Stimulated activated CD4-positive, alpha-beta T cell treated with anti-CD3 and anti-CD28 coated beads, Interleukin-1b, Interleukin-23, amount 100 ng/mL, for 24 hours (primary cell): Measurements from ENCODE around the gene STXBP5.

Source experiments
- DNase-seq, 4 experiments: peaks; one replicate each; pipeline ENCODE4 v3.0.0-alpha.2; 2020; ENCODE audit warnings: low read depth in 4 of 4, low spot score in 1 of 4

The STXBP5 gene

DNA sequence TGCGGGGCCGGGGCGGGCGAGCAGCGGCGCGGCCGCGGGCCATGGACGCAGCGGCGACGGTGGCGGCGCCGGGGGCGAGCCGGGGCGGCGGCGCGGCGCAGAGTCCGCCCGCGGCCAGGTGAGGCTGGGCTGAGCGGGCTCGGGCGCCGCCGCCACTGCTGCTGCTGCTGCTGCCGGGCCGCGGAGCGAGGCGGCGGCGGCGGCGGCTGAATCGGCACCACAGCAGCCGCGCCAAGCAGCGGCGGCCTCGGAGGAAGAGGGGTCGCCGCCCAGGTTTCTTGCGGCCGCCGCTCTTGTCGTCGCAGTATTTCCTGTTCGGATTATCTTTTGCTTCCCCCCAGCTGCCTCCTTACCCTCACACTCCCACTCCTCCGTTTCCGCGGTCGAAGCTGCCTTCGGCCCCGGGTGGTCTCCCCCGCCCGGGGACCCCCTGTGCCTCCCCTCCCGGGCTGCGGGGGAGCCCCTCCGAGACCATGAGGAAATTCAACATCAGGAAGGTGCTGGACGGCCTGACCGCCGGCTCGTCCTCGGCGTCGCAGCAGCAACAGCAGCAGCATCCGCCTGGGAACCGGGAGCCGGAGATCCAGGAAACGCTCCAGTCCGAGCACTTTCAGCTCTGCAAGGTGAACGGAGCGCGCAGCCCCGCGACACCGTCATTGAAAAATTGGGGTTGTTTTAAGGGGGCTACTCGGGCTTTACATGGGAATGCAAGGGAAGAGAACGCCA lies at the start of gene STXBP5:
TSS of gene STXBP5 (plus strand) at position 358 of the 726 bp plus-strand sequence. CDS start at position 474, 116 bp downstream.
- DNase-seq: peak in 3 of 4 experiments; percentile 2 to 21 (median 10)

DNA sequence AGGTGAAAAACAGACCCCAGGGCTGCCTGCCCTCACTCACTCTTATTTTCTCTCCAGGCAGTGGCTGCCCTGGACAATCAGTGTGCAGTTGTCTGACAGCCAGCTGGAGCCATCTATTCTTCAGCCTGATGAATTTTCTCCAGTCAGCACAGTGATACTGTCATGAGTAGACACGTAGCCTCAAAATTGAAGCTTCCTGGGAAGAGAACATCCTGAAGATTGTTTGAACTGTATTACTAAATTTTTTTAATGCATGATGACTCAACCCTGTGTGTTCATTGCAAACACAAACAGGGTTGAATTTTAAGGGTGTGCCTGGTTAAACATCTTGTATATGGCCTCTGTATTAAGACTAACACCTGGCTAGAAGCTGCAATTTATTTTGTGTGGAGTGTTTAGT lies 49.8 kb upstream of the STXBP5 start:
- no peak for DNase-seq

DNA sequence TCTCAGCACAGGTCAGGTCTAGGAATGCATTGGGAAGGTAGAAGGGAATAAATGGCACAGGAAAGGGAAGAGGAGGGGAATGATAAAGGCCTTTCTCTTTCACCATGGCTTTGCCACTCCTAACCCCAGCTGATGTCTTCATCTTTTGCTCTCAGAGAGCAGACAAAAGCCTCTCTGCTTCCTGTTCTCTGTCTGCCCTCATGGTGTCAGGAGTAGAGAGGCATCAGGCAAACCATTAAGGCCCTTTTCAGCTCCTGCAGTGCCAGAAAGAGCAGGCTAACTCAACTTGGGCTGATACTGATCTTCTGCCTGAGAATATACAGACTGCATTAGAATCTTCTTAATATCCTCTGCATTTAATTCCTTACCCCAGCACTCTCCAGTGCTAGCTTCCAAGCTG lies 48.0 kb upstream of the STXBP5 start:
- no peak for DNase-seq

DNA sequence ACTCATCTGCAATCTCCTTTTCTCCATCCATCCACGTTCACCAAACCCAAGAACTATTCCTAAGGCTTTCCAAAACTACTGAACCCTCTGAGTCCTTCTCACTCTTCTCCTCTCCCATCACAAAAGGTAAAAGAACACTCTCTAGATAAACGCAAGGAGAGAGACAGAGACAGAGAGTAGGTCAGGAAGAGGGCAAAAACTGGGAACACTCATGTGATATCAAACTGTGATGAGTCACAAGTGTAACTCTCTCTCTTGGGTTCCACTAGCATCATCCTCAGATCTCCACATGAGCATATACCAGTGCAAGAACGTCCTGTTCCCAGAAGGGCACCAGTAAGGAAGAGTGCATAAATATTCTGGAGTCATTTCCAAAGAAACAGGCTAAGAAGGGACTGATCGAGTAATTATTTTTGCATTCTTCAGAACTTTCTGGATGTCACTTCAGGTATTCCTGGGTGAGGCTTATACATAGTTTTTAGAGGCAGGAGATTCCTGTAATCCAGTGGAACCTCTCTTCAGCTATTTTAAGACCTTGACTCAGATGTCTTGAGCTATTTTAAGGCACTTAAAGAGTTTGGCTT lies 47.3 kb upstream of the STXBP5 start:
- DNase-seq: no peak

DNA sequence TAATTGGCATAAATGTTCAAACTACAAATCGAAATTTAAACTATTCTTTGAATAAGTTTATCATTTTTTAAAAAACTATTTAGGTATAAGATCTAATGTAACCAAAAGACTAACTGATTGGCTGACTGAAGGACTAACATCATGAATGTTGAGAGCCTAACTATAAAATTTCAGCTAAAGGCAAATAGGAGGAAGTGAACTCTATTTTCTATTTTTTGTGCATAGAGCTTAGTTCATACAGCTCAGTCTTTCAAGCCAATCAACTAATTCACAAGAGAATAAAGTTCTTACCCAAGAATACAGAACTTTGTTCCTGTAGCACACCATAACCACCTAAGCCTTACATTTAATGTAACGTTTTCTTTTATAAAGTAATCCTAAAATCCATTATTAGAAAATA lies 46.3 kb upstream of the STXBP5 start:
- DNase-seq: no peak

DNA sequence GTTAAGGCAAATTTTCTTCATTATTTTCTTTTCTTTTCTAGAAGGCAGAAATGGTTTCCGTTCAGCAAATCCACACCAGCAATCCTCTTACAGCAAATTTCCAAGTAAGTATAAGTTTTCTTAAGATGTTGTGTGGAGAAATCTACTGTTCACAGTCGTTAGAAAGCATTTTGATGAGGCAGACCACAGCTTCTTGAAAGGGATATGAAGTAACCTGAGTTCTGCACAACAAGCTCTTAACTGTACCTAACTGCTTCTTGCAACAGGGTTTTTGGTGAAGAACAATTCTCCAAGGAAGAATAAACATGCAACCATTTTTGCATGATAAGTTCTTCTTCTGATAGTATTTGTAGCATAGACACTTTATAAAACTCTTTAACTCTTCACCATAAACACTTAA lies 45.3 kb upstream of the STXBP5 start:
- DNase-seq: no peak

DNA sequence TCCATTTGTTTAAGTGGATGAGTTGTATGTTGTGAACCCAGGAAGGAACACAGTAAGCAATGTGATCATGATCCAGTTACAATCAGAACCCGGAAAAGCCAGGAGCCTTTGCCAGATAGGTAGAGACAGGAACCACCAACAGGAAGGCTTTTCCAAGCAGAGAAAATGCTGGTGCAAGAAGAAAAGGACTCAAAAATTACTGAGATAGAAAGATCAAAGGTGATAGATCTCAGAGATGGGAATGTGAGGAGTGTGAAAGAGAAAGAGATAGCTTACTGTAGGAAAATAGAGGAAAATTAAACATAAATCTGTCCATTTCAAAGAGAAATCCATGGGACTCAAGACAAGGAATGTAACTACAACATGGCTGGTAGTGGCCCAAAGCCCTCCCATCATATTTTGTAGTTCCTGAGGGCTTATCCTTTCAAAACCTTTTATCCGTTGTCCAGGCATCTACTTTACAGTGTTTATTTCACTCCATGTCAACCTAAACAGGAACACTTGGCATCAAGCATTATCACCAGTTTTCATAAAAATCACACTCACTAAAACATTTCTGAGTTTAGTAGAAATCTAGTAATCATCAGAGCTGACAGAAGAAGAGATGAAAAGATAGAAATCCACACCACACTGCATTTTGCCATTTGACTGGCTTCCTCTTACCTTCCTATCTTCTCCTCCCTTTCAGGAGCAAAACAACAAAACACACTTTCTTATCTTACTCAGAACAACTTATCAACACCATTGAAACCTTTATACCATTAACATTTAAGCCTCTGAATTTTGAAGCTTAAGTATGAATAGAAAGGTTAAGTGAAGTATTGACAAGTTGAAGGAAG lies 44.5 kb upstream of the STXBP5 start:
- DNase-seq: no peak

DNA sequence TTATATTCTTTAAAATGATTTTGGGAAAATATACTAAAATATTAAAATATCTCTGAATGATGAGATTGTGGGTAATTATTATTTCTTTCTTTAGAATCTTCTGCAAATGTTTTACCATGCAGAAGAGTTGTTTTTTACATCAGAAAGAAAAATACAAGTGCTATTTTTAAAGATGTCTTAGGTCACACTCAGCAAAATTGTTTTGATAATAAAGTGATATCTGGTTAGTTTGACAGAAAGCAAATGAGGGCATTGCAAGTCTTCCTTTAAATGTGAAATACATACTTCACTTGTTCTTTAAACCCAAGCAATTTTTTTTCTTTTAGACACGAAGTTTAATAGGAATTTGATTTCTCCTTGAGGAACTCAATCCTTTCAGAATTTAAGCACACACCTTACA lies 43.6 kb upstream of the STXBP5 start:
- no peak for DNase-seq

DNA sequence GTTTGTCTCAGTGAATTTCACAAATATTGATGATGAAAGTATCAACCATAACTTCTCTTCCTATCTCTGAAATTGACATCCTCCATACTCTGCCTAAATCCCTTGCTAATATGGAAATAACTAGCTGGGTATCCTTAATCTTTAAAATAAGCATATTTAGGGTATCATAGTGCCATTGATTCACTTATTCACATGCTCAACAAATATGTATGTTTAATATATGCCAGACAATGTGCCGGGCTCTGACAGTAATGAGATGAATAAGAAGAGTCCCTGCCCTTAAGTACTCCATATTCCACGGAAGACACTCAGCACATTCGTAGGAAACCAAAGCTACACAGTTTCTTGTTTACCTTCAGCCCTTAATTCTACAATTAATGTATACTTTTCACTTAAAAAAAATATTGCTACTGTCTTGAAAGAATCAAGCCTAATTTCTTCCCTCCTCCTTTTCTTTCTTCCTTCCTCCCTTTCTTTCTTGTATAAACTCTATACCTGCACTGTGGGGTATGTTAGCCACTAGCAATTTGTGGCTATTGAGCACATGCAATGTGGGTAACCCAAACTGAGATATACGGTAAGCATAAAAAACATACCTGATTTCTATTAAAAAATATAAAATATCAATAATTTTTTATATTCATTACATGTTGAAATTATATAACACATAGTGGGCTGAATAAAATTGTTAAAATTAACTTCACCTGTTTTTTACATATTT lies 42.8 kb upstream of the STXBP5 start:
- DNase-seq: no peak

DNA sequence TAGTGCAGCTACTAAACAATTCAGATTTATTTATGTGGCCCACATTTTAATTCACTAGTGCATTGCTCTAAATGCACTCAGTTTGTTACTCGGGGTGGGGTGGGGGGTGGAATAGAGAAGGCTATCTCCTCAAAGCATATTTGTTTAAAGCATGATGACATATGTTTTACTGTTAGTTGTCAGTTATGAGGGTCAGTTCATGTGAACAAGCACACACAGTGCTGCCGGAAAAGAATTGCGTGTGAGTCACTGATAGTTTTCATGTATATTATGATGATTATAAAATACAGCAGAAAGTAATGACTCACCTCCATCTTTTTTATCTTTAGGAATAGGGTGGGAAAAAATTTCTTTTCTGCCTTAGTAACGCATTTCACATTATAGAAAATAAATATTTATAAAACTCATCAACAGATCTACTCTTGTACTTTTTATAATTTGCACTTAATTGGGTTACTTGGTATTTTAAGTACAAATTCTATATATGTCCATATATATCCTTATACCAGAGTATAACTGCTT lies 42.2 kb upstream of the STXBP5 start:
- no peak for DNase-seq

DNA sequence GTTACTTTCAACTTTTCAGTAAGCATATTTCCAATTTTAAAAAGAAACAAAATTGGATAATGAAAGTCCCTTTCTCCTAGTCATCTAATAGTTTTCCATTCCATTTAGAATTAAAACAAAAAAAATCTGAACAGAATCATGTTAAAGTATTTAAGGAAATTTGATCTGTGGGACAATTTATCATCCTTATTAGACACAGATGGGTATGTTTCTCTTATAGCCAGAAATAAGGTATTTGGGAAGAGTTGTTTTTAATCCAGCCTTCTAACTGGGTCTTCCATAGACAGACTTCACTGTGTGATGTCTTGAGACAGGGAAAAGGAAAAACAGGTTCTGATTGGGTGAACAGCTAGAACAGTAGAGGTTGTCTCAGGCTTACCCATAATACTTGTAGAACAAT lies 39.5 kb upstream of the STXBP5 start:
- no peak for DNase-seq

DNA sequence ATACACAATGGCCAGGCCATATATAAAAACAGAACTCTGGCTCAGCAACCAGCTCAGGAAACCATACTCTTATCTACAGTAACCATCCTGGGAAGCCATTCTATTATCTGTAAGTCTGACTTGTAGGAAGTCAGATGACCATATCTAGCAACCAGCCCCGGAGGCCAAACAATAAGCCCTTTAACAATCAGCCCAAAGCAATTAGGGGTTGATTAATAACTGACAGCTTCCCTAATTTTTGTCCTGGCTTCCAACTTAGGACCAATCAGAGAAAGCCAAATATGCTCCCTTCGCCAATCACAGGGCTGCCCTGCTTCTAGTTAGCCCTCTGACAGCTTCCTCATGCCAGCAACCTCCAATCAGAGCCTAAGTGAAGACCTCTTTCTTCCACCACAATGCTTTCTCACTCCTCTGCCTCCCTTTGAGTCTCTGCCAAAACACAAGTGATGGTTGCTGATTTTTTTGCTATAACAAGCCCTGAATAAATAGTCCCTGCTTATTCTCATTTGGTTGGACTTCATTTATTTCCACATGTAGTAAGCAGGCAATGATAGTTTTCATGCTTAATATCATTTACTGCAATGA lies 37.8 kb upstream of the STXBP5 start:
- DNase-seq: no peak

DNA sequence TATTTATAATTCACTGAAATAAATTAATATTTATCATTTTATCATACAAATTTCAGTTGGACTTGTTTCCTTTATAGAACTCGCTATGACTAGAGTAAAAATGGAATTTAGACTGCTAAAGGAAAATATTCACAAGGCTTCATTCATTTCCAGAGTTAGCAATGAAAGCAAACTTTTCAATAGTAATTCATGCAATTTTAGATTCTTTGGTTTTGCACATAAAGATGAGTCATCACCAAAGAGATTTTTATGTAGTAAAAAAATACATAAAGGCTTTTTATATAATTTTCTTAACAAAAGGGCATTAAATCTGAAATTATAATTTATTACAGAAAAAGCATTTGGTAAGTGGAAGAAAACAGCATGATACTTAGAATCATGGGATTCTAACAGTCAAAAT lies 37.2 kb upstream of the STXBP5 start:
- DNase-seq: no peak

DNA sequence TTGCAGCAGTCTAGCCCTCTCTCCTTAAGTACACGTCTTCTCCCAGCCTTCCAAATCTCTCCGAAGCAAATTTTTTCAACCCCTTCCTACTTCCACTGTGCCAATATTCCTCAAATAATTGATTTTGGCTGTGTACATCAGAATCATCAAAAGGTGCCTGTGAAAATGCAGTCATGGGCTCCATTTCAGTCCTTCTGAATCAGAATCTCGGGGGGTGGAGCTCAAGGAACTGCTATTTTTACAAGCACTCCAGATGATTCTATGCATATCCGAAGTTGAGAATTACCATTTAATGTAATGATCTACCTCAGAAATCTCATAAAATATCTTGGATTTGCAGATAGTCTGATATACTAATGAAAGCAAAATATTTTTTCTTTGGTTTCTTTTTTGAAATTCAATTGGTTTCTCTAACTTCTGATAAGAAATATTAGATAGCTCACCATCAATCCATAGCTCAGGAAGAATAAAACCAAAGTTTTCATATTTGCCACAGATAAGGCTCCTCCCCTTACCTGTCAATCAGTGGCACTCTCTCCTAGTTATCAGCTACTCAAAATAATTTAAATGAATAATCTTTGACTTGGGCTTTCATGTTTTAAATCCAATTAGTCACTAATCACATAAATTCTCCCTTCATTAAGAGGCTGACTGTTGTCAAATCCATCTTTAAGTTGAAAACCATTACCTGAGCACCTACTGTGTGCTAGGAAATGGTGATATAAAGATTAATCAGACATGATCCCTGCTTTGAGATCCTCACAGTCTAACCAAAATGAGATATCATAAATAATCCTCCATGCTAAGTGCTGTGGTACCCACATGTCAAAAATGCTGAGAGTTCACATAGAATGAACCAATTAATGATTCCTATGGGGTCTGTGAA lies 36.4 kb upstream of the STXBP5 start:
- DNase-seq: no peak

DNA sequence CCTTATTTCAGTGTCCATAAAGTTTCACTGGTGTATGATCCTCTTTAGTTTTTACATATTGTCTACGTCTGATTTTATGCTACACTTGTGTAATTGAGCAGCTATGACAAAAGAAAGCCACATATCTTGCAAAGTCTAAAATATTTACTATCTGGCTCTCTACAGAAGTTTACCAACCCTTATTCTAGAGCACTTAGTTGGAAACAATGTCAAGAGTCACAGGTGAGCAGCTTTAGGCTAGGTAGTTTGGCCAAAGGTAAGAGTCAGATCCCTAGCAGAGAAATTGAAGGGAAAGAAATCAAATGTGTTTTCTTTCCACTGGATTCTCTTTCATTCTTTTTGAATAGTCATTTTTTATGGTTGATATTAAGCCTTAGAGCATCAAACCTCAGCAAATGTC lies 34.7 kb upstream of the STXBP5 start:
- DNase-seq: no peak

DNA sequence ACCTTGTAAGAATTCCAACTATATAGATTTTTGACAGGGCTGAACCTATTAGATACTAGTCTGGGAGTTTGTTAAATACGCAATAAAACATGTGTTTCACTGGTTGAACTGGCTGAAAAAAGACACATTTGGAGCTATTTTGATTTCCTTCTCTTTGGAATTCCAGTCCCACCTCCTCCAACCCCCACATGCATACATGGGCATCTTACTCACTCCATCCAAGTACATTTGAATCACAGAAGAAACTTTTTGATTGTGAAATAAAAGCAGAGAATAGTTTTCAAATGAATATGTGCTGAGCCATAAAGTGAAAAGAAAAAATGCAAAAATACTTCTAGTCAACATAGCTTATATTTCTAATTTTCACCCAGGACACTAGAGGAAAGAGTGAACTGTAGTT lies 33.9 kb upstream of the STXBP5 start:
- no peak for DNase-seq

DNA sequence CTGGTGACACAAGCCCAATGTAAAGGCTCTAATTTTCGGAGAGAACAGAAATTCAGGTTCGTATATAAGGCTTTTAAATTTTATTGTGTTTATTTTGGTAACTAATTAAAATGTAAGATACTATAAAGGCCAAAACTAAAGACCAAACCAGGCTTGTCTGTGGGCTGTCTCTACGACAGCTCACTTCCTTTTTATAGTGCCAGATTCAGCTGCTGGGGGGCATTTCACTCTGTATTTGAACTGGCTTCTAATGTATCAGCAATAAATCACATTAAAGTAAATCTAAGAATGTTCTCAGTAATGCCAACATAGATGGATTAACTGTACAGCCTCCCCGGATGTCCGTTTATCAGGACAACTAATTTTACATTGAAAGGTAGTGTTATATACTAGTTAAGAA lies 31.1 kb upstream of the STXBP5 start:
- DNase-seq: no peak

DNA sequence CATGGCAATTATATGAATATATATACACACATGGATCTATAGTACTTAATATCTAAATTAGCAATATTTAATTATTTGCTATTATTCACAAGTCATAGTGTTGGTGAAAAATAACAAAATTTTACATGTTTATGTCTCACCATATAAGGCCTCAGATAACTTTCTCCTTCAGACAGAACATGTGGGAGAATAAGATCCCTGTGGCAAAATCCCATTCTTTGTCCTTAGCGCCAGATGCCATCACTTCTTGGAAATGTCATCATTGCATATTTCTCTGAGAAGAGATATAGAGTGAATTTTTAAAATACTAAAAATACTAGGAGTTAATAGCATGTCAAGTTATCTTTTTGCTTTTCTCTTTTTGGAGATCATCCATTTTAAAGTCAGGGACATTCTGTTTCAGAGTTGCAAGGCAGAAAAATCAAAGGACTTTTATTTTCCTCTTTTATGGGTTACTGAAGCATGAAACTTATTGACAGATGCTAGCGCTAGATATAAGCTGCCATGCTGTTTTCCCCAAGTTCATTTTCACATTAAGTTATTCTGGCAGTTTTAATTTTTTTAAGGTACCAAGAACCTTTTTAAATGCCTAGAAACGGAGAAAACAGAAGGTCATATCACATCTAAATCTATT lies 30.4 kb upstream of the STXBP5 start:
- DNase-seq: no peak

DNA sequence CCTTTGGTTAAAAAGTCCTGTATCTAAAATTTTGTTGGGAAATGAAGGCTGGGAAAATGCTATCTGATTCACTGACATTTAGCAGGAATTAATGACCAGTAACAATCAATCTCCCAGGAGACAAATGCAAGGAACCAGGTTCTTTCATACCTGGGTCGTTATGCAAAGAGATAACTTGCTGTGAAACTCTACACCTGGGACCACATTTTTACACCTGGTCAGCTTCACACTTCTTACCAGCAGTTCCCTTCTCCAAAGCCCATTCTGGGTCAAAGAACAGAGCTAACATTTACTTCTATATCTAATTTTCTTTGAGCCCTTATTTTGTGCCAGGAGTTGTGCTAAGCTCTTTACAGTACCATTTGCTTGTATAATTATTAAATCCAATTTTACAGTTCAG lies 27.4 kb upstream of the STXBP5 start:
- no peak for DNase-seq

DNA sequence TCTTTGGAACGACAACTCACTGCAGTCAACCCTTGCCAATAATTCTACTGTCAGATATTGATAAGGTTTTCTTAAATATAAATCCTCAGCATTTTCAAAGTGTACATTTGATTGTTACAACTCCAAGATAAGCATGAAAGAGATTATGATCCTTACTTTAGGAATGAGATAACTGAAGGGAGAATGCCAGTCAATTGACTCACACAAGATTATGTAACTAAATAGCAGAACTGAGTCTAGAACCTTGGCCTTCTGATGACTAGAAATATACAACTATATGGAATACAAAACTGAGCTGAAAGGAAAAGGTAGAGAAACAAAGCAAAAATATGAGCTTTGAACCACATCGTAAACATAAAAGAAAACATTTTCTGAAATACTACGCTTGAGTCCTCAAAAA lies 26.9 kb upstream of the STXBP5 start:
- no peak for DNase-seq
